Measurements from ENCODE around the gene GLYAT. TPM values are rescaled to one million over a fixed set of nuclear protein-coding genes. Genes with fewer than 3 reads are reported as not detected.

Gene GLYAT, protein sequence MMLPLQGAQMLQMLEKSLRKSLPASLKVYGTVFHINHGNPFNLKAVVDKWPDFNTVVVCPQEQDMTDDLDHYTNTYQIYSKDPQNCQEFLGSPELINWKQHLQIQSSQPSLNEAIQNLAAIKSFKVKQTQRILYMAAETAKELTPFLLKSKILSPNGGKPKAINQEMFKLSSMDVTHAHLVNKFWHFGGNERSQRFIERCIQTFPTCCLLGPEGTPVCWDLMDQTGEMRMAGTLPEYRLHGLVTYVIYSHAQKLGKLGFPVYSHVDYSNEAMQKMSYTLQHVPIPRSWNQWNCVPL
- total RNA-seq (2022) = not detected in 2 replicates
- not detected for Bru-seq, nascent RNA
- not detected for BruChase-seq, experiment 1, labeled RNA remaining after a 6-hour chase
- not detected for BruChase-seq, experiment 2, labeled RNA remaining after a 2-hour chase
- long read RNA-seq = 0 reads

GRCh38 chr11:58731819-58732218 lies at the start of gene GLYAT:
Gene GLYAT (minus strand): TSS chr11:58731943. CDS start chr11:58724496, 7,447 bp downstream.
- TF ChIP-seq, protein P1, sequence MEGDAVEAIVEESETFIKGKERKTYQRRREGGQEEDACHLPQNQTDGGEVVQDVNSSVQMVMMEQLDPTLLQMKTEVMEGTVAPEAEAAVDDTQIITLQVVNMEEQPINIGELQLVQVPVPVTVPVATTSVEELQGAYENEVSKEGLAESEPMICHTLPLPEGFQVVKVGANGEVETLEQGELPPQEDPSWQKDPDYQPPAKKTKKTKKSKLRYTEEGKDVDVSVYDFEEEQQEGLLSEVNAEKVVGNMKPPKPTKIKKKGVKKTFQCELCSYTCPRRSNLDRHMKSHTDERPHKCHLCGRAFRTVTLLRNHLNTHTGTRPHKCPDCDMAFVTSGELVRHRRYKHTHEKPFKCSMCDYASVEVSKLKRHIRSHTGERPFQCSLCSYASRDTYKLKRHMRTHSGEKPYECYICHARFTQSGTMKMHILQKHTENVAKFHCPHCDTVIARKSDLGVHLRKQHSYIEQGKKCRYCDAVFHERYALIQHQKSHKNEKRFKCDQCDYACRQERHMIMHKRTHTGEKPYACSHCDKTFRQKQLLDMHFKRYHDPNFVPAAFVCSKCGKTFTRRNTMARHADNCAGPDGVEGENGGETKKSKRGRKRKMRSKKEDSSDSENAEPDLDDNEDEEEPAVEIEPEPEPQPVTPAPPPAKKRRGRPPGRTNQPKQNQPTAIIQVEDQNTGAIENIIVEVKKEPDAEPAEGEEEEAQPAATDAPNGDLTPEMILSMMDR (IDR thresholded peaks at IDR 0.05; ENCODE audit: unreplicated experiment) = no peak
- CTCF ChIA-PET = no interaction called here
- H3K4me1 Mint-ChIP-seq (ENCODE audit: low read depth, unreplicated experiment) = no peaks in the 10 kb centered on the region
- intact Hi-C loops (cut with micrococcal nuclease; ENCODE audit: unreplicated experiment) = no loop called here
- H3K4me3 Mint-ChIP-seq (ENCODE audit: low read depth, unreplicated experiment) = no peak within 1 kb of the TSS
- H3K9me3 Mint-ChIP-seq (ENCODE audit: low read depth, unreplicated experiment) = no peaks in the 10 kb centered on the region
- DNase-seq = no peak
- H3K36me3 Mint-ChIP-seq (ENCODE audit: insufficient read depth, unreplicated experiment) = no peaks in the 10 kb centered on the region
- H3K27ac Mint-ChIP-seq (ENCODE audit: unreplicated experiment) = no peak within 1 kb of the TSS
- H3K27me3 Mint-ChIP-seq (ENCODE audit: unreplicated experiment) = peaks cover 22% of the 10 kb centered on the region
- BruUV-seq (replicated peaks) = no TSS peak

DNA sequence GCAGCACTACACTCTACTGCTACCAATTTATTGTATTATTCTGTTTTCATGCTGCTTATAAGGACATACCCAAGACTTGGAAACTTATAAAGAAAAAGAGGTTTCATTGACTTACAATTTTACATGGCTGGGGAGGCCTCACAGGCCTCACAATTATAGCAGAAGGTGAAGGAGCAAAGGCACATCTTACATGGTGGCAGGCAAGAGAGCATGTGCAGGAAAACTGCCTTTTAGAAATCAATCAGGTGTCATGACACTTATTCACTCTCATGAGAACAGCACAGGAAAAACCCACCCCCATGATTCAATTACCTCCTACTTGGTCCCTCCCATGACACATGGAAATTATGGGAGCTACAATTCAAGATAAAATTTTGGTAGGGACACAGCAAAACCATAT lies 49.6 kb upstream of the GLYAT start:
- no peaks in the 10 kb centered on the region for H3K4me1 Mint-ChIP-seq (ENCODE audit: low read depth, unreplicated experiment)
- CTCF ChIA-PET = no interaction called here
- H3K27me3 Mint-ChIP-seq (ENCODE audit: unreplicated experiment) = no peaks in the 10 kb centered on the region
- no peak overlapping the region for H3K27ac Mint-ChIP-seq (ENCODE audit: unreplicated experiment)
- BruUV-seq (replicated peaks) = no TSS peak
- H3K36me3 Mint-ChIP-seq (ENCODE audit: insufficient read depth, unreplicated experiment) = no peaks in the 10 kb centered on the region
- intact Hi-C loops (cut with micrococcal nuclease; ENCODE audit: unreplicated experiment) = no loop called here
- no peak for DNase-seq
- TF ChIP-seq, protein P1 (IDR thresholded peaks at IDR 0.05; ENCODE audit: unreplicated experiment) = no peak
- peaks cover 4% of the 10 kb centered on the region for H3K9me3 Mint-ChIP-seq (ENCODE audit: low read depth, unreplicated experiment)
- no peak overlapping the region for H3K4me3 Mint-ChIP-seq (ENCODE audit: low read depth, unreplicated experiment)

GRCh38 chr11:58780578-58780977 lies 48.8 kb upstream of the GLYAT start:
- no peaks in the 10 kb centered on the region for H3K4me1 Mint-ChIP-seq (ENCODE audit: low read depth, unreplicated experiment)
- H3K36me3 Mint-ChIP-seq (ENCODE audit: insufficient read depth, unreplicated experiment) = no peaks in the 10 kb centered on the region
- TF ChIP-seq, protein P1 (IDR thresholded peaks at IDR 0.05; ENCODE audit: unreplicated experiment) = no peak
- no TSS peak for BruUV-seq (replicated peaks)
- no peaks in the 10 kb centered on the region for H3K27me3 Mint-ChIP-seq (ENCODE audit: unreplicated experiment)
- intact Hi-C loops (cut with micrococcal nuclease; ENCODE audit: unreplicated experiment) = no loop called here
- no peak overlapping the region for H3K4me3 Mint-ChIP-seq (ENCODE audit: low read depth, unreplicated experiment)
- no peak for DNase-seq
- H3K27ac Mint-ChIP-seq (ENCODE audit: unreplicated experiment) = no peak overlapping the region
- H3K9me3 Mint-ChIP-seq (ENCODE audit: low read depth, unreplicated experiment) = peaks cover 4% of the 10 kb centered on the region
- CTCF ChIA-PET = no interaction called here

DNA sequence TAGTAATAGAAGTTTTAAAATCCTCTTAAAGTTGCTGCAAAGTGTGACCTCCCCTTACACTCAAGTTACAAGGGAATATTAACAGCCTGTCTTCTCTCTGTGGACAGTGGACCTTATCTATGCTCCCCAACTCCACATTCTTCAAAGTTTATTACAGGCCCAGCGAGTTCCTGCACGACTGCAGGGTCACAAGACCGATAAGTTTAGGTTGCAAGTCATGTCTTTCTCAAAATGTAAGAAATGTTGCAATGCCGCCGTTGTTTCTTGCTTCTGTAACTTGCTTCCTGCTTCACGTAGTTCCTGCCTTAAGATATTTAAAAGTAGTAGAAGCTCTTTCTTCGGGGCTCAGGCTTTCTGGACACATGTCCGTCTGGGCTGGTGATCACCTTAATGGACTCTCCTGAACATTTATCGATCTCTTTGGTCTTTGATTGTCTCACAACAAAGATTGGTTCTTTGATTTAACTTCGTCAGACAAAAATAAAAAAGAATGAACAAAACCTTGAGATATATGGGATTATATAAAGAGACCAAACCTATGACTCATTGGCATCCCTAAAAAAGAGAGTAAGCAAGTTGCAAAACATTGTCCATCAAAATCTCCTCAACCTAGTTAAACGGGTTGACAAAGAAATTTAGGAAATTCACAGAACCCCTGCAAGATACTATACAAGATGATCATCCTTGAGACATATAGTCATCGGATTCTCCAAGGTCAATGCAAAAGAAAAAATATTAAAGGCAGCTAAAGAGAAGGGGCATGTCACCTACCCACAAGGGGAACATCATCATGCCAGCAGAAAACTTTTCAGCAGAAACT lies 45.4 kb upstream of the GLYAT start:
- Mint-ChIP-seq H3K36me3 (ENCODE audit: insufficient read depth, unreplicated experiment) (no peaks in the 10 kb centered on the region), H3K4me1 (ENCODE audit: low read depth, unreplicated experiment) (no peaks in the 10 kb centered on the region), H3K27ac (ENCODE audit: unreplicated experiment) (no peak overlapping the region), H3K9me3 (ENCODE audit: low read depth, unreplicated experiment) (peaks cover 4% of the 10 kb centered on the region), H3K27me3 (ENCODE audit: unreplicated experiment) (peaks cover 11% of the 10 kb centered on the region), H3K4me3 (ENCODE audit: low read depth, unreplicated experiment) (no peak overlapping the region)
- BruUV-seq (replicated peaks) = no TSS peak
- intact Hi-C loops (cut with micrococcal nuclease; ENCODE audit: unreplicated experiment) = no loop called here
- CTCF ChIA-PET = no interaction called here
- TF ChIP-seq, protein P1 (IDR thresholded peaks at IDR 0.05; ENCODE audit: unreplicated experiment) = no peak
- no peak for DNase-seq
